Measurements from ENCODE around the gene MAPK8.

- TF ChIP-seq, protein P1, sequence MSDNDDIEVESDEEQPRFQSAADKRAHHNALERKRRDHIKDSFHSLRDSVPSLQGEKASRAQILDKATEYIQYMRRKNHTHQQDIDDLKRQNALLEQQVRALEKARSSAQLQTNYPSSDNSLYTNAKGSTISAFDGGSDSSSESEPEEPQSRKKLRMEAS (CRISPR knock-in tag; IDR thresholded peaks at IDR 0.05): no peak
- TF ChIP-seq TEAD4 (CRISPR knock-in tag; IDR thresholded peaks at IDR 0.05) (no peak), NR2C2 (CRISPR knock-in tag; IDR thresholded peaks at IDR 0.05) (no peak), KAT7 (CRISPR knock-in tag; IDR thresholded peaks at IDR 0.05; ENCODE audit: borderline replicate concordance) (no peak), E2F1 (CRISPR knock-in tag; IDR thresholded peaks at IDR 0.05) (no peak), MYBL2 (CRISPR knock-in tag; IDR thresholded peaks at IDR 0.05) (no peak), CREB1 (CRISPR knock-in tag; IDR thresholded peaks at IDR 0.05) (no peak), JUN (CRISPR knock-in tag; IDR thresholded peaks at IDR 0.05) (no peak), CTCF (IDR thresholded peaks at IDR 0.05) (no peak), HMGXB4 (CRISPR knock-in tag; IDR thresholded peaks at IDR 0.05) (no peak)
These were observed 149.9 kb downstream of the MAPK8 start for GRCh38 chr10:48456361-48456804.
